Body of pancreas (tissue), 4 donors: ENCODE results near the gene ZNF813. TPM values are rescaled to one million over a fixed set of nuclear protein-coding genes. Genes with fewer than 3 reads are reported as not detected.
A peak's percentile ranks its signal among the peaks of the same experiment; 100 is the strongest.

ENCODE experiments used
- ATAC-seq: fragments of 150-250 bp; one replicate; pipeline ENCODE4 v1.9.1; 2016
- DNase-seq, 4 donors: peaks; one replicate each; pipeline ENCODE4 v3.0.0-alpha.2; 2019
- H3K27ac ChIP-seq, 4 donors: fragments of 200-600 bp; sonication (generic); 1 replicate in 3 of 4; 2 replicates in 1 of 4; pipeline versions ENCODE4 v1.5.1 to v1.6.1; 2016 to 2019; ENCODE audit warnings: mild to moderate bottlenecking in 1 of 4, mixed read lengths in 1 of 4, moderate library complexity in 1 of 4
- H3K27me3 ChIP-seq, 2 donors: fragments of 200-600 bp; sonication (generic); one replicate each; pipeline ENCODE4 v1.6.0; 2016; ENCODE audit warnings: mild to moderate bottlenecking in 1 of 2
- H3K36me3 ChIP-seq, 2 donors: fragments of 200-600 bp; sonication (generic); replicated peaks in 1 of 2; 2 replicates each; pipeline ENCODE4 v1.5.1; 2016; ENCODE audit warnings: low read depth in 2 of 2; ENCODE audit not compliant: insufficient read depth in 1 of 2
- H3K4me1 ChIP-seq: fragments of 200-600 bp; sonication (generic); one replicate; pipeline ENCODE4 v1.6.0; 2016
- H3K4me3 ChIP-seq, 2 donors: fragments of 200-600 bp; sonication (generic); 1 replicate in 1 of 2; 2 replicates in 1 of 2; pipeline ENCODE4 v1.5.1; 2016 to 2019
- H3K9me3 ChIP-seq, 3 donors: fragments of 200-600 bp; sonication (generic); 1 replicate in 2 of 3; 2 replicates in 1 of 3; pipeline ENCODE4 v1.5.1; 2016
- CTCF ChIP-seq, 7 experiments: fragments of 450-650 bp in 4 of 7; fragments of 200-600 bp in 3 of 7; sonication (generic) in 3 of 7; IDR thresholded peaks; one replicate each; pipeline ENCODE4 v1.5.1; 2016 to 2019; ENCODE audit warnings: antibody characterized with exemption in 7 of 7
- POLR2A ChIP-seq, 3 donors: fragments of 450-650 bp; IDR thresholded peaks; one replicate each; pipeline ENCODE4 v1.6.1; 2016; ENCODE audit warnings: antibody characterized with exemption in 3 of 3, mild to moderate bottlenecking in 2 of 3
- WGBS, 2 donors: methylation state at CpG; one replicate each; pipeline ENCODE4 v1.1.5; 2017; 5-methylcytosine and 5-hydroxymethylcytosine counted together
- intact Hi-C: fragments of 100-400 bp; cut with DNase I; formaldehyde crosslinking; loops from one replicate; pipeline ENCODE4 v1.15.1; 2023
- total RNA-seq, 2 donors: library from RNA; depleted of rRNA; stranded (reverse); fragments of >200 nt; gene quantifications; one replicate each; pipeline ENCODE4 v1.1.0, GENCODE V29; 2016

ZNF813 gene
- total RNA-seq, 2 donors from 2014 or later: 1.6 to 1.8 TPM

- peak overlapping the region; percentile 22 to 24 for H3K4me3 ChIP-seq
- ATAC-seq: peak; percentile 2
- DNase-seq: no peak
- intact Hi-C loops: no loop called here
- no peaks in the 10 kb centered on the region for H3K36me3 ChIP-seq
- WGBS, 2 donors: 42 to 49% methylated on average over 11 of the region's 11 CpGs
- H3K27me3 ChIP-seq: no peaks in the 10 kb centered on the region
- H3K9me3 ChIP-seq: no peaks in the 10 kb centered on the region
- H3K4me1 ChIP-seq: peaks cover 14% of the 10 kb centered on the region
- peak overlapping the region; percentile 65 to 84 (median 80) for H3K27ac ChIP-seq
- TF ChIP-seq CTCF (IDR thresholded peaks at IDR 0.05) (no peak), POLR2A (IDR thresholded peaks at IDR 0.05) (no peak)
Observed at GRCh38 chr19:53537121-53537520, 69.6 kb downstream of the ZNF813 start.

- 46 to 60% methylated on average over 24 to 79 of the region's 81 CpGs for WGBS, 2 donors
- H3K27ac ChIP-seq: peak within 1 kb of the TSS; percentile 65 to 84 (median 80)
- H3K27me3 ChIP-seq: no peaks in the 10 kb centered on the region
- TF ChIP-seq POLR2A (IDR thresholded peaks at IDR 0.05): peak; percentile 47 to 70 (median 55)
- TF ChIP-seq CTCF (IDR thresholded peaks at IDR 0.05): peak in 5 of 7 experiments; percentile 42 to 86 (median 64)
- H3K4me3 ChIP-seq: peak within 1 kb of the TSS; percentile 22 to 24
- DNase-seq (peak; percentile 79 to 85 (median 84)), ATAC-seq (peak; percentile 86)
- H3K9me3 ChIP-seq: no peaks in the 10 kb centered on the region
- intact Hi-C loops: no loop called here
- H3K36me3 ChIP-seq: no peaks in the 10 kb centered on the region
- peaks cover 14% of the 10 kb centered on the region for H3K4me1 ChIP-seq
Observed at GRCh38 chr19:53537521-53538377, 70.2 kb downstream of the ZNF813 start, which contains the start of gene ZNF331. TSS of gene ZNF331 (plus strand) at chr19:53538145. CDS start at chr19:53569377, 31,232 bp downstream.

GRCh38 chr19:53538378-53539109 lies 71.0 kb downstream of the ZNF813 start:
- Histone ChIP-seq H3K4me1 (peaks cover 14% of the 10 kb centered on the region), H3K27me3 (no peaks in the 10 kb centered on the region), H3K9me3 (no peaks in the 10 kb centered on the region), H3K36me3 (no peaks in the 10 kb centered on the region), H3K27ac (peak overlapping the region; percentile 65 to 84 (median 80)), H3K4me3 (peak overlapping the region; percentile 22 to 24)
- TF ChIP-seq CTCF (IDR thresholded peaks at IDR 0.05) (no peak), POLR2A (IDR thresholded peaks at IDR 0.05) (peak in 1 of 3 donors; percentile 14)
- ATAC-seq (peak; percentile 11), DNase-seq (peak in 3 of 4 donors; percentile 13 to 26 (median 24))
- intact Hi-C loops: no loop called here
- WGBS, 2 donors: 35 to 67% methylated on average over 3 to 28 of the region's 36 CpGs

- H3K4me3 ChIP-seq: no peak overlapping the region
- intact Hi-C loops: no loop called here
- 53 to 59% methylated on average over 3 to 4 of the region's 4 CpGs for WGBS, 2 donors
Observed at GRCh38 chr19:53540091-53540490, 72.6 kb downstream of the ZNF813 start.

More at GRCh38 chr19:53540091-53540490, 72.6 kb downstream of the ZNF813 start:
- no peaks in the 10 kb centered on the region for H3K9me3 ChIP-seq
- DNase-seq: no peak
- TF ChIP-seq CTCF (IDR thresholded peaks at IDR 0.05) (no peak), POLR2A (IDR thresholded peaks at IDR 0.05) (no peak)
- H3K4me1 ChIP-seq: peaks cover 14% of the 10 kb centered on the region
- H3K36me3 ChIP-seq: peaks cover 0 to 3% of the 10 kb centered on the region in 2 donors
- no peak for ATAC-seq
- no peak overlapping the region for H3K27ac ChIP-seq
- H3K27me3 ChIP-seq: no peaks in the 10 kb centered on the region
